Immature natural killer cell (primary cell): ENCODE data around the gene DPH2. TPM values are rescaled to one million over a fixed set of nuclear protein-coding genes. Genes with fewer than 3 reads are reported as not detected.

Experiments used
- DNase-seq, 3 donors: peaks; one replicate each; pipeline ENCODE4 v3.0.0; 2022; ENCODE audit warnings: mixed read lengths in 1 of 3
- H3K27ac Mint-ChIP-seq, 6 donors: one replicate each; pipeline ENCODE4 v1.8.0; 2020; ENCODE audit warnings: mixed read lengths in 6 of 6, mild to moderate bottlenecking in 5 of 6, inconsistent platforms in 4 of 6, moderate library complexity in 3 of 6
- H3K27me3 Mint-ChIP-seq, 3 donors: one replicate each; pipeline ENCODE4 v1.8.0; 2020 to 2021; ENCODE audit warnings: low read depth in 3 of 3, mild to moderate bottlenecking in 3 of 3, mixed read lengths in 3 of 3, moderate library complexity in 3 of 3, inconsistent platforms in 1 of 3
- H3K36me3 Mint-ChIP-seq, 3 donors: one replicate each; pipeline ENCODE4 v1.8.0; 2020; ENCODE audit warnings: mixed read lengths in 3 of 3, inconsistent platforms in 2 of 3, mild to moderate bottlenecking in 2 of 3
- H3K4me1 Mint-ChIP-seq, 2 donors: one replicate each; pipeline ENCODE4 v1.8.0; 2020; ENCODE audit warnings: inconsistent platforms in 2 of 2, mild to moderate bottlenecking in 2 of 2, mixed read lengths in 2 of 2, moderate library complexity in 1 of 2
- H3K4me3 Mint-ChIP-seq, 5 donors: one replicate each; pipeline ENCODE4 v1.8.0; 2020; ENCODE audit warnings: mild to moderate bottlenecking in 5 of 5, mixed read lengths in 5 of 5, inconsistent platforms in 3 of 5, moderate library complexity in 3 of 5
- H3K9me3 Mint-ChIP-seq, 6 donors: one replicate each; pipeline ENCODE4 v1.8.0; 2020; ENCODE audit warnings: mild to moderate bottlenecking in 6 of 6, mixed read lengths in 6 of 6, inconsistent platforms in 4 of 6, moderate library complexity in 3 of 6
- polyA plus RNA-seq, 3 donors: library from polyadenylated mRNA; unstranded; fragments of 300-500 nt; fragmentation: Illumina TruSeq; gene quantifications; one replicate each; pipeline ENCODE4 v1.2.3, GENCODE V29; 2021

The DPH2 gene
- polyA plus RNA-seq, 3 donors from 2014 or later, result 20.0 to 29.0 (median 21.4) TPM

GRCh38 chr1:43935711-43936427 lies 33.9 kb upstream of the DPH2 start:
- Mint-ChIP-seq H3K4me1 (peaks cover 0 to 11% of the 10 kb centered on the region in 2 donors), H3K36me3 (peaks cover 5 to 19% (median 8%) of the 10 kb centered on the region in 3 donors), H3K27ac (no peak overlapping the region), H3K4me3 (peak overlapping the region in 4 of 5 donors; percentile 23 to 39 (median 32)), H3K9me3 (peaks cover 0 to 1% (median 0%) of the 10 kb centered on the region in 6 donors), H3K27me3 (peaks cover 8 to 13% (median 10%) of the 10 kb centered on the region in 3 donors)
- no peak for DNase-seq

GRCh38 chr1:43936431-43937151 lies 33.2 kb upstream of the DPH2 start:
- Mint-ChIP-seq H3K9me3 (peaks cover 0 to 1% (median 0%) of the 10 kb centered on the region in 6 donors), H3K27me3 (peaks cover 8 to 13% (median 9%) of the 10 kb centered on the region in 3 donors), H3K4me3 (peak overlapping the region in 2 of 5 donors; percentile 33 to 57), H3K27ac (no peak overlapping the region), H3K4me1 (peaks cover 0 to 11% of the 10 kb centered on the region in 2 donors), H3K36me3 (peaks cover 5 to 19% (median 8%) of the 10 kb centered on the region in 3 donors)
- DNase-seq, result no peak

GRCh38 chr1:43937179-43937865 lies 32.5 kb upstream of the DPH2 start:
- peaks cover 5 to 19% (median 8%) of the 10 kb centered on the region in 3 donors for H3K36me3 Mint-ChIP-seq
- H3K4me3 Mint-ChIP-seq, result peak overlapping the region in 1 of 5 donors; percentile 33
- H3K9me3 Mint-ChIP-seq, result peaks cover 0 to 1% (median 0%) of the 10 kb centered on the region in 6 donors
- H3K27me3 Mint-ChIP-seq, result peaks cover 8 to 11% (median 9%) of the 10 kb centered on the region in 3 donors
- H3K4me1 Mint-ChIP-seq, result peaks cover 0 to 11% of the 10 kb centered on the region in 2 donors
- no peak overlapping the region for H3K27ac Mint-ChIP-seq
- no peak for DNase-seq

GRCh38 chr1:43938383-43938782 lies 31.4 kb upstream of the DPH2 start:
- H3K27ac Mint-ChIP-seq, result no peak overlapping the region
- no peaks in the 10 kb centered on the region for H3K9me3 Mint-ChIP-seq
- no peak for DNase-seq
- peaks cover 0 to 7% of the 10 kb centered on the region in 2 donors for H3K4me1 Mint-ChIP-seq
- peaks cover 5 to 19% (median 8%) of the 10 kb centered on the region in 3 donors for H3K36me3 Mint-ChIP-seq
- no peak overlapping the region for H3K4me3 Mint-ChIP-seq
- H3K27me3 Mint-ChIP-seq, result peaks cover 7 to 8% (median 7%) of the 10 kb centered on the region in 3 donors

- Mint-ChIP-seq H3K27ac (no peak overlapping the region), H3K27me3 (peaks cover 6 to 8% (median 7%) of the 10 kb centered on the region in 3 donors), H3K4me1 (peaks cover 0 to 6% of the 10 kb centered on the region in 2 donors), H3K36me3 (peaks cover 5 to 19% (median 8%) of the 10 kb centered on the region in 3 donors), H3K9me3 (no peaks in the 10 kb centered on the region), H3K4me3 (no peak overlapping the region)
- no peak for DNase-seq
These were observed 30.8 kb upstream of the DPH2 start for GRCh38 chr1:43938892-43939587.

- Mint-ChIP-seq H3K4me3 (no peak overlapping the region), H3K36me3 (peaks cover 5 to 19% (median 8%) of the 10 kb centered on the region in 3 donors), H3K4me1 (peaks cover 17 to 19% of the 10 kb centered on the region in 2 donors), H3K27ac (no peak overlapping the region), H3K9me3 (no peaks in the 10 kb centered on the region), H3K27me3 (peaks cover 0 to 2% (median 0%) of the 10 kb centered on the region in 3 donors)
- no peak for DNase-seq
These were observed 27.4 kb upstream of the DPH2 start for GRCh38 chr1:43942411-43942810.

GRCh38 chr1:43944860-43945259 lies 24.9 kb upstream of the DPH2 start:
- H3K27me3 Mint-ChIP-seq, result peaks cover 0 to 1% (median 0%) of the 10 kb centered on the region in 3 donors
- H3K4me1 Mint-ChIP-seq, result peaks cover 33 to 34% of the 10 kb centered on the region in 2 donors
- peak overlapping the region in 1 of 6 donors; percentile 39 for H3K27ac Mint-ChIP-seq
- H3K4me3 Mint-ChIP-seq, result peak overlapping the region in 3 of 5 donors; percentile 33 to 41 (median 34)
- H3K36me3 Mint-ChIP-seq, result peaks cover 0 to 3% (median under 1%) of the 10 kb centered on the region in 3 donors
- H3K9me3 Mint-ChIP-seq, result no peaks in the 10 kb centered on the region
- DNase-seq, result no peak

- Mint-ChIP-seq H3K9me3 (no peaks in the 10 kb centered on the region), H3K36me3 (peaks cover 0 to 6% (median 5%) of the 10 kb centered on the region in 3 donors), H3K4me3 (peak overlapping the region; percentile 91 to 94 (median 91)), H3K27me3 (peaks cover 0 to 1% (median 0%) of the 10 kb centered on the region in 3 donors), H3K4me1 (peaks cover 34 to 36% of the 10 kb centered on the region in 2 donors), H3K27ac (peak overlapping the region; percentile 86 to 94 (median 92))
- no peak for DNase-seq
These were observed 24.1 kb upstream of the DPH2 start for GRCh38 chr1:43945674-43946235.

GRCh38 chr1:43946236-43947060 lies 23.4 kb upstream of the DPH2 start, which contains the start of gene IPO13:
IPO13 (plus strand) TSS chr1:43946950; CDS start chr1:43947601, 651 bp downstream.
- H3K36me3 Mint-ChIP-seq, result peaks cover 0 to 7% (median 5%) of the 10 kb centered on the region in 3 donors
- no peaks in the 10 kb centered on the region for H3K9me3 Mint-ChIP-seq
- H3K4me1 Mint-ChIP-seq, result peaks cover 34 to 36% of the 10 kb centered on the region in 2 donors
- H3K27me3 Mint-ChIP-seq, result peaks cover 0 to 1% (median 0%) of the 10 kb centered on the region in 3 donors
- H3K27ac Mint-ChIP-seq, result peak within 1 kb of the TSS; percentile 86 to 94 (median 92)
- DNase-seq, result peak; percentile 95 to 97 (median 96)
- H3K4me3 Mint-ChIP-seq, result peak within 1 kb of the TSS; percentile 91 to 94 (median 91)

- Mint-ChIP-seq H3K4me1 (peaks cover 34 to 36% of the 10 kb centered on the region in 2 donors), H3K9me3 (no peaks in the 10 kb centered on the region), H3K27ac (peak overlapping the region; percentile 86 to 94 (median 92)), H3K27me3 (peaks cover 0 to 1% (median 0%) of the 10 kb centered on the region in 3 donors), H3K4me3 (peak overlapping the region; percentile 91 to 94 (median 91)), H3K36me3 (peaks cover 0 to 7% (median 5%) of the 10 kb centered on the region in 3 donors)
- DNase-seq, result no peak
These were observed 22.5 kb upstream of the DPH2 start for GRCh38 chr1:43947061-43947873.

GRCh38 chr1:43947874-43948437 lies 21.9 kb upstream of the DPH2 start:
- H3K36me3 Mint-ChIP-seq, result peaks cover 0 to 7% (median 5%) of the 10 kb centered on the region in 3 donors
- H3K4me1 Mint-ChIP-seq, result peaks cover 34 to 36% of the 10 kb centered on the region in 2 donors
- no peaks in the 10 kb centered on the region for H3K9me3 Mint-ChIP-seq
- peak overlapping the region; percentile 29 to 93 (median 88) for H3K27ac Mint-ChIP-seq
- peak overlapping the region; percentile 91 to 94 (median 91) for H3K4me3 Mint-ChIP-seq
- no peak for DNase-seq
- H3K27me3 Mint-ChIP-seq, result peaks cover 0 to 1% (median 0%) of the 10 kb centered on the region in 3 donors
